ENCODE data around the gene SYNCRIP.

DNA sequence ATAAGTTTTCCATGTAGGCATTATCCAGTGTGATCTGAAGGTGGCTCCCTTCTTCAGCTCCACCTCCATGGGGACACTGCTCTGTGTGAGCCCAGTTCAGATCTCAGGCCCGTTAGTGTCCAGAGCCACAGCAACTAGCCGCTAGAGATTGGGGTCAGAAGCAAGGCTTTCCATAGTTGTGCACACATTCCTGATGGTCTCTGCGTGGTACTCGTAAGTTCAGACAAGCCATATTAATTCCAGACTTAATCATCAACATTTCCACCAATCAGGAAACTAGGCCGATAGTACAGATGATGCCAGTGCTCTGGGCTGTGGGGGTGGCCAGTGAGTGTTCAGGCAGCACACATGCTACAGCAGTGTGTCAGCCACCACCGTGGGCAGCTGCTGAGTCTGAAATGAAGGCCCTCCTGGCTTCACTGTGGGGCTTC, 17.5 kb upstream of the SYNCRIP start:
- TF ChIP-seq RCOR1 (IDR thresholded peaks at IDR 0.05; ENCODE audit: insufficient replicate concordance, low read length) (no peak), MAFK (IDR thresholded peaks at IDR 0.05; ENCODE audit: low read depth, low read length) (no peak), CTCF (conservative IDR thresholded peaks at IDR 0.05; ENCODE audit: low read depth, low read length) (peak; percentile 26; the same call in 1 of the 2 replicates), MAZ (IDR thresholded peaks at IDR 0.05; ENCODE audit: borderline replicate concordance, low read depth, low read length) (peak; percentile 40; the same call in 1 of the 2 replicates)

All from IMR-90 (cell line).